ENCODE data around the gene TDRD1.

TDRD1 gene

GRCh38 chr10:114188900-114189299, 9.7 kb downstream of the TDRD1 start:
- Mint-ChIP-seq H3K27me3 (peaks cover 14% of the 10 kb centered on the region), H3K4me3 (no peak overlapping the region), H3K36me3 (ENCODE audit: low read depth) (no peaks in the 10 kb centered on the region), H3K4me1 (ENCODE audit: low read depth) (no peaks in the 10 kb centered on the region), H3K27ac (no peak overlapping the region), H3K9me3 (no peaks in the 10 kb centered on the region)

GRCh38 chr10:114189700-114190099, 10.5 kb downstream of the TDRD1 start:
- peaks cover 18% of the 10 kb centered on the region for H3K27me3 Mint-ChIP-seq
- no peaks in the 10 kb centered on the region for H3K4me1 Mint-ChIP-seq (ENCODE audit: low read depth)
- no peak overlapping the region for H3K4me3 Mint-ChIP-seq
- H3K9me3 Mint-ChIP-seq = no peaks in the 10 kb centered on the region
- no peaks in the 10 kb centered on the region for H3K36me3 Mint-ChIP-seq (ENCODE audit: low read depth)
- H3K27ac Mint-ChIP-seq = no peak overlapping the region

GRCh38 chr10:114195079-114195478, 15.9 kb downstream of the TDRD1 start:
- H3K27me3 Mint-ChIP-seq = peaks cover 30% of the 10 kb centered on the region
- H3K36me3 Mint-ChIP-seq (ENCODE audit: low read depth) = no peaks in the 10 kb centered on the region
- H3K27ac Mint-ChIP-seq = no peak overlapping the region
- no peak overlapping the region for H3K4me3 Mint-ChIP-seq
- no peaks in the 10 kb centered on the region for H3K9me3 Mint-ChIP-seq
- peaks cover 7% of the 10 kb centered on the region for H3K4me1 Mint-ChIP-seq (ENCODE audit: low read depth)

- H3K9me3 Mint-ChIP-seq = no peaks in the 10 kb centered on the region
- peaks cover 37% of the 10 kb centered on the region for H3K27me3 Mint-ChIP-seq
- no peaks in the 10 kb centered on the region for H3K36me3 Mint-ChIP-seq (ENCODE audit: low read depth)
- no peak overlapping the region for H3K4me3 Mint-ChIP-seq
- H3K27ac Mint-ChIP-seq = no peak overlapping the region
- H3K4me1 Mint-ChIP-seq (ENCODE audit: low read depth) = peaks cover 7% of the 10 kb centered on the region
Observed at GRCh38 chr10:114199239-114199638, 20.1 kb downstream of the TDRD1 start.

GRCh38 chr10:114202812-114203211, 23.7 kb downstream of the TDRD1 start:
- no peaks in the 10 kb centered on the region for H3K9me3 Mint-ChIP-seq
- H3K36me3 Mint-ChIP-seq (ENCODE audit: low read depth) = no peaks in the 10 kb centered on the region
- H3K4me1 Mint-ChIP-seq (ENCODE audit: low read depth) = no peaks in the 10 kb centered on the region
- H3K4me3 Mint-ChIP-seq = no peak overlapping the region
- no peak overlapping the region for H3K27ac Mint-ChIP-seq
- peaks cover 23% of the 10 kb centered on the region for H3K27me3 Mint-ChIP-seq

- Mint-ChIP-seq H3K27ac (no peak overlapping the region), H3K36me3 (ENCODE audit: low read depth) (no peaks in the 10 kb centered on the region), H3K4me3 (no peak overlapping the region), H3K4me1 (ENCODE audit: low read depth) (no peaks in the 10 kb centered on the region), H3K27me3 (peaks cover 5% of the 10 kb centered on the region), H3K9me3 (no peaks in the 10 kb centered on the region)
Observed at GRCh38 chr10:114206902-114207301, 27.7 kb downstream of the TDRD1 start.

- no peak overlapping the region for H3K4me3 Mint-ChIP-seq
Observed at GRCh38 chr10:114207349-114207748, 28.2 kb downstream of the TDRD1 start.

GRCh38 chr10:114208351-114208750, 29.2 kb downstream of the TDRD1 start:
- no peaks in the 10 kb centered on the region for H3K4me1 Mint-ChIP-seq (ENCODE audit: low read depth)
- H3K36me3 Mint-ChIP-seq (ENCODE audit: low read depth) = no peaks in the 10 kb centered on the region
- no peak overlapping the region for H3K4me3 Mint-ChIP-seq
- H3K27ac Mint-ChIP-seq = no peak overlapping the region
- H3K9me3 Mint-ChIP-seq = no peaks in the 10 kb centered on the region
- H3K27me3 Mint-ChIP-seq = peaks cover 3% of the 10 kb centered on the region

More at GRCh38 chr10:114207349-114207748, 28.2 kb downstream of the TDRD1 start:
- no peaks in the 10 kb centered on the region for H3K9me3 Mint-ChIP-seq
- no peaks in the 10 kb centered on the region for H3K36me3 Mint-ChIP-seq (ENCODE audit: low read depth)
- H3K27ac Mint-ChIP-seq = no peak overlapping the region
- peaks cover 3% of the 10 kb centered on the region for H3K27me3 Mint-ChIP-seq
- H3K4me1 Mint-ChIP-seq (ENCODE audit: low read depth) = no peaks in the 10 kb centered on the region

GRCh38 chr10:114212153-114212552, 33.0 kb downstream of the TDRD1 start:
- Mint-ChIP-seq H3K27ac (no peak overlapping the region), H3K4me3 (no peak overlapping the region), H3K27me3 (peaks cover 3% of the 10 kb centered on the region), H3K4me1 (ENCODE audit: low read depth) (no peaks in the 10 kb centered on the region), H3K36me3 (ENCODE audit: low read depth) (no peaks in the 10 kb centered on the region), H3K9me3 (no peaks in the 10 kb centered on the region)

GRCh38 chr10:114215033-114215432, 35.9 kb downstream of the TDRD1 start:
- Mint-ChIP-seq H3K27me3 (no peaks in the 10 kb centered on the region), H3K4me1 (ENCODE audit: low read depth) (no peaks in the 10 kb centered on the region), H3K27ac (no peak overlapping the region), H3K36me3 (ENCODE audit: low read depth) (no peaks in the 10 kb centered on the region), H3K4me3 (no peak overlapping the region), H3K9me3 (no peaks in the 10 kb centered on the region)

- Mint-ChIP-seq H3K27ac (no peak overlapping the region), H3K27me3 (peaks cover 15% of the 10 kb centered on the region), H3K4me1 (ENCODE audit: low read depth) (no peaks in the 10 kb centered on the region), H3K9me3 (no peaks in the 10 kb centered on the region), H3K4me3 (no peak overlapping the region), H3K36me3 (ENCODE audit: low read depth) (no peaks in the 10 kb centered on the region)
Observed at GRCh38 chr10:114220281-114220680, 41.1 kb downstream of the TDRD1 start.

GRCh38 chr10:114221235-114221634, 42.1 kb downstream of the TDRD1 start:
- Mint-ChIP-seq H3K4me1 (ENCODE audit: low read depth) (no peaks in the 10 kb centered on the region), H3K4me3 (no peak overlapping the region), H3K27ac (no peak overlapping the region), H3K27me3 (peaks cover 18% of the 10 kb centered on the region), H3K36me3 (ENCODE audit: low read depth) (no peaks in the 10 kb centered on the region), H3K9me3 (no peaks in the 10 kb centered on the region)

GRCh38 chr10:114223066-114223465, 43.9 kb downstream of the TDRD1 start:
- Mint-ChIP-seq H3K9me3 (no peaks in the 10 kb centered on the region), H3K27me3 (peaks cover 23% of the 10 kb centered on the region), H3K4me1 (ENCODE audit: low read depth) (no peaks in the 10 kb centered on the region), H3K4me3 (no peak overlapping the region), H3K27ac (no peak overlapping the region), H3K36me3 (ENCODE audit: low read depth) (no peaks in the 10 kb centered on the region)

GRCh38 chr10:114228156-114228555, 49.0 kb downstream of the TDRD1 start:
- Mint-ChIP-seq H3K27me3 (peaks cover 28% of the 10 kb centered on the region), H3K9me3 (no peaks in the 10 kb centered on the region)

GRCh38 chr10:114232561-114233176, 53.5 kb downstream of the TDRD1 start:
- no peaks in the 10 kb centered on the region for H3K9me3 Mint-ChIP-seq
- no peaks in the 10 kb centered on the region for H3K36me3 Mint-ChIP-seq (ENCODE audit: low read depth)
- no peak overlapping the region for H3K4me3 Mint-ChIP-seq
- no peak overlapping the region for H3K27ac Mint-ChIP-seq
- peaks cover 19% of the 10 kb centered on the region for H3K4me1 Mint-ChIP-seq (ENCODE audit: low read depth)
- peaks cover 33% of the 10 kb centered on the region for H3K27me3 Mint-ChIP-seq

More at GRCh38 chr10:114228156-114228555, 49.0 kb downstream of the TDRD1 start:
- Mint-ChIP-seq H3K4me3 (no peak overlapping the region), H3K27ac (no peak overlapping the region), H3K36me3 (ENCODE audit: low read depth) (no peaks in the 10 kb centered on the region), H3K4me1 (ENCODE audit: low read depth) (no peaks in the 10 kb centered on the region)

GRCh38 chr10:114233482-114233881, 54.3 kb downstream of the TDRD1 start:
- Mint-ChIP-seq H3K9me3 (no peaks in the 10 kb centered on the region), H3K36me3 (ENCODE audit: low read depth) (no peaks in the 10 kb centered on the region), H3K4me1 (ENCODE audit: low read depth) (peaks cover 23% of the 10 kb centered on the region), H3K27me3 (peaks cover 35% of the 10 kb centered on the region), H3K4me3 (no peak overlapping the region), H3K27ac (no peak overlapping the region)
